ENCODE data around the gene SH3BP2. TPM values are rescaled to one million over a fixed set of nuclear protein-coding genes. Genes with fewer than 3 reads are reported as not detected.

SH3BP2 gene
- total RNA-seq, 1 experiment from 2014 or later = 52.8 TPM

DNA sequence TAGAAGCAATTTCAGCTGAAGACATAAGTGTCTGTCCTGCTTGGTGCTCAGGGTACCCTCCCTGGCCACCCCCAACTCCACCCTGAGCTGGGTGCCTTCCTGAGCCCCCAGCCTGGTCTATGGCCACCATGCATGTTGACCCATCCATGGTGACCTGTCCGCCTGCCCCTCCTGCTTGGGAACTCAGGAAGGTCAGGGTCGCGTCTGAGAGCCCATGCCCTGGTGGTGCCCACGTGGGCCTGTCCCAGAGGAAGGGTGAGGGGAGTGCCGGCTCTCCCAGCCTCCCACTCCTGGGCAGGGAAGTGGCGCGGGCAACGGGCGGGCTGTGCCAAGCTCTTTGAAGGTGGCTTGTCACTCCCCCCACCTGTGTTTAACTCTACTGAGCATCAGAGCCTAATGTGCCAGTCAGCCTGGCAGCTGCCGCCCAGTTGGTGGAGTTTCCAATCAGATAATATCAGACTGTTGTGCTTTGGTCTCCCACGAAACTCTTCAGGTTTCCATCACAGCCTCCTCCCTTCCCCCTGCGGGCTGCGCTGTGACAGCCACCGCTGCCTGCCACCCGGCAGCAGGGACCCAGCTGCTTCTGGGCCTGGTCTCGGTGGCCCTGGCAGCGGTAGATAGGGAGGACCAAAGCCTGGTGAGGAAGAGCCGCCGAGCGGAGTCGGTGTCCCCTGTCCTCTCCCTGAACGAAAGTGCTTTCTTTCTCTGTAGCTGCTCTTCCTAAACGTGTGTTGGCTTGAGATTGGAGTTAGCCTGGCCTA is 4.8 kb downstream of the SH3BP2 start:
- TF ChIP-seq, protein P1, sequence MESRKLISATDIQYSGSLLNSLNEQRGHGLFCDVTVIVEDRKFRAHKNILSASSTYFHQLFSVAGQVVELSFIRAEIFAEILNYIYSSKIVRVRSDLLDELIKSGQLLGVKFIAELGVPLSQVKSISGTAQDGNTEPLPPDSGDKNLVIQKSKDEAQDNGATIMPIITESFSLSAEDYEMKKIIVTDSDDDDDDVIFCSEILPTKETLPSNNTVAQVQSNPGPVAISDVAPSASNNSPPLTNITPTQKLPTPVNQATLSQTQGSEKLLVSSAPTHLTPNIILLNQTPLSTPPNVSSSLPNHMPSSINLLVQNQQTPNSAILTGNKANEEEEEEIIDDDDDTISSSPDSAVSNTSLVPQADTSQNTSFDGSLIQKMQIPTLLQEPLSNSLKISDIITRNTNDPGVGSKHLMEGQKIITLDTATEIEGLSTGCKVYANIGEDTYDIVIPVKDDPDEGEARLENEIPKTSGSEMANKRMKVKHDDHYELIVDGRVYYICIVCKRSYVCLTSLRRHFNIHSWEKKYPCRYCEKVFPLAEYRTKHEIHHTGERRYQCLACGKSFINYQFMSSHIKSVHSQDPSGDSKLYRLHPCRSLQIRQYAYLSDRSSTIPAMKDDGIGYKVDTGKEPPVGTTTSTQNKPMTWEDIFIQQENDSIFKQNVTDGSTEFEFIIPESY (IDR thresholded peaks at IDR 0.05; ENCODE audit: extremely low read depth, insufficient replicate concordance, low read length) = no peak
- TF ChIP-seq SRF (IDR thresholded peaks at IDR 0.05; ENCODE audit: low read depth) = no peak
- no peak for TF ChIP-seq EZH2 (IDR thresholded peaks at IDR 0.05)
- no peak for TF ChIP-seq ZFX (IDR thresholded peaks at IDR 0.05)
- no peak for TF ChIP-seq POLR2AphosphoS5 (IDR thresholded peaks at IDR 0.05; ENCODE audit: low read depth, low read length)
- TF ChIP-seq SP1 (IDR thresholded peaks at IDR 0.05; ENCODE audit: low read depth) = no peak
- Histone ChIP-seq H3K9me3 (ENCODE audit: control insufficient read depth in 1 of 2, insufficient read depth in 1 of 2, low read depth in 1 of 2, low read length in 2 of 2) (no peaks in the 10 kb centered on the region), H3K79me2 (ENCODE audit: insufficient read depth, low read length) (no peaks in the 10 kb centered on the region), H4K20me1 (ENCODE audit: insufficient read depth) (no peaks in the 10 kb centered on the region), H3K27me3 (ENCODE audit: insufficient read depth, low read length) (no peaks in the 10 kb centered on the region), H3K9ac (ENCODE audit: low read length) (0 out of 2 replicates have a peak overlapping the region, but pooled peaks have one; percentile 22), H3K4me2 (ENCODE audit: low read length) (no peak overlapping the region), H3K36me3 (ENCODE audit: control insufficient read depth in 1 of 2, insufficient read depth in 2 of 2, low read length in 2 of 2) (no peaks in the 10 kb centered on the region), H3K4me1 (ENCODE audit: control insufficient read depth in 1 of 2, insufficient read depth in 2 of 2, low read length in 2 of 2) (peaks cover 52 to 78% of the 10 kb centered on the region in 2 experiments), H3K4me3 (replicated peaks in 1 of 2; ENCODE audit: low read depth in 1 of 2, low read length in 2 of 2) (no peak overlapping the region), H3K9me2 (ENCODE audit: insufficient read depth) (no peaks in the 10 kb centered on the region), H3K27ac (ENCODE audit: low read depth, low read length) (no peak overlapping the region; the same call in 1 of the 2 replicates), H2AFZ (ENCODE audit: low read depth, low read length, poor library complexity, severe bottlenecking) (no peak overlapping the region)
- CTCF ChIA-PET = no interaction called here
- BruUV-seq (replicated peaks) = no TSS peak
- DNase-seq (ENCODE audit: low read depth, low spot score) (no peak), ATAC-seq (no peak)
- RAD21 ChIA-PET (ENCODE audit: low non-redundant PET in 1 of 2, low total read pairs in 2 of 2, uncharacterized antibody in 2 of 2, unreplicated experiment in 2 of 2) = no interaction called here
- intact Hi-C loops (cut with micrococcal nuclease) = no loop called here
- POLR2A ChIA-PET = no interaction called here
